ENCODE results near the gene ENO2. TPM values are rescaled to one million over a fixed set of nuclear protein-coding genes. Genes with fewer than 3 reads are reported as not detected.

The ENO2 gene
- total RNA-seq, 1 donor from 2014 or later = 206 TPM

DNA sequence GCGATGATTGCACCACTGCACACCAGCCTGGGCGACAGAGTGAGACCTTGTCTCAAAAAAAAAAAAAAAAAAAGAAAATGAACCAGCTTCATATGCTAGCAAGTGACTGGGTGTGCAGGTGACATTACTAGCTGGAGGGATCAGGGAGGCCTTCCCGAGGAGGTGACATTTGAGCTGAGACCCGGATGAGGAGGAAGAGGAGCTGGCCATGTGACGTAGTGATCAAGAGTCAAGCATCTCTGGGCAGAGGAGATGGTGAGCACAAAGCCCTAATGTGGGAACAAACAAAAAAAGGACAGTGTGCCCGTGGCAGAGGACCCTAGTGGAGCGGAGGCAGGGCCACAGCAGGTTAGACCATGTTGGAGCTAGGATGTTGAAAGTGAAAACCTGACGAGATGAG, 33.2 kb downstream of the ENO2 start:
- Mint-ChIP-seq H3K36me3 (ENCODE audit: low read depth) (peaks cover 35% of the 10 kb centered on the region), H3K9me3 (no peaks in the 10 kb centered on the region), H3K27me3 (no peaks in the 10 kb centered on the region), H3K27ac (peak overlapping the region; percentile 82), H3K4me3 (peak overlapping the region; percentile 93), H3K4me1 (peaks cover 69% of the 10 kb centered on the region)
- DNase-seq = no peak
- intact Hi-C loops (cut with micrococcal nuclease) = no loop called here

DNA sequence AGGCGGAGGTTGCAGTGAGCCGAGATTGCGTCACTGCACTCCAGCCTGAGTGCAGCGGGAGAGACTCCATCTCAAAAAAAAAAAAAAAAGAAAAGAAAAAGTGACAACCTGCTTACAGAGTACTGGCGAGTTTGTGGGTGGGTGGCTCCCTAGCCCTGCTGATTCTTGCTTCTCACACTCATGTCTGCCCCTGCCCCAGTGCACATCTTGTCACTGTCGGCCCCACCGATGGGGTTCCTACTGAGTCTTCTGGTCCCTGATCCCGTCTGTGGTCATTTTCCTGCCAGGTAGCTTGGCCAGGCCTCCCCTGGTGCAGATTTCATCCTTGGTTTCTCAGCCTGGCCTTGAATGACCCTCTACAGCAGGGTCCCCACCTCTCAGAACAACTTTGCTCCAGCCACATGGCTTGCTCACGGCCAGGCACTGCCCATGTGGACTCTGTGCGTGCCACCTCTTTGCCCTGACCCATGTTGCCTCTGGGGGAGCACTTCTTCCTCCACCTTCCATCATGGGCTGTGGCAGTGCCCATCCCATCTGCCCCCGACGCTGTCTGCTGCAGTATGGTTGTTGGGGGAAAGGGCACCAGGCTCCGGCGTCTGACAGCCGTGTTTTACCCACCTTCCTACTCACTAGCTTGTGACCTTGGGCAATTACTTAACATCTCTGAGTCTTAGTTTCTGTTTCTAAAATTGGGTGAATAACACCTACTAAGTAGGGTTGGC, 34.7 kb downstream of the ENO2 start:
- H3K4me1 Mint-ChIP-seq = peaks cover 67% of the 10 kb centered on the region
- no peak for DNase-seq
- H3K36me3 Mint-ChIP-seq (ENCODE audit: low read depth) = peaks cover 43% of the 10 kb centered on the region

DNA sequence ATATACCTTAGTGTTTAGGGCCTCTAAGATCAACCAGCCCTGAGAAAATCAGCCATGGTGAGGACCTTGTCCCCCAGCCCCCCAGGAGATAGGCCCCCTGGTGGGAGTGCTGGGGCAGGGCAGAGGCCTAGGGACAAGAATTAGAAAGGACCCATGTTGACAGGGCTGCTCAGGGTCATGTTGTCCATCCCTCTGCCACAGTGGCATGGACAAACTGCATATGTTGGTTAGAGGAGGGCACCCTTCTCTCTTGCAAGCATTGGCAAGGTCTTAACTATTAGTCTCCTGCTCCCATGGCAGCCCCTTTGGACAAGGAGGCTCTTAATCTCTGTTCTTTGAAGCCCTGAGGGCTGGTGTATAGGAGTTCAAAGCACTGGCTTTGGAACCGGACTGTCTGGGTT, 36.0 kb downstream of the ENO2 start:
- Mint-ChIP-seq H3K9me3 (no peaks in the 10 kb centered on the region), H3K27ac (peak overlapping the region; percentile 96), H3K4me1 (peaks cover 68% of the 10 kb centered on the region), H3K4me3 (peak overlapping the region; percentile 96), H3K27me3 (no peaks in the 10 kb centered on the region), H3K36me3 (ENCODE audit: low read depth) (peaks cover 50% of the 10 kb centered on the region)
- intact Hi-C loops (cut with micrococcal nuclease) = loop anchor here (1.0 to 5.0 kb wide), 2 partner anchors 20 to 498 kb away; partner anchors contain the start of genes EMG1, PHB2 and TAPBPL
- DNase-seq = peak; percentile 80

More for the DNA sequence above, 34.7 kb downstream of the ENO2 start:
- Mint-ChIP-seq H3K9me3 (no peaks in the 10 kb centered on the region), H3K27me3 (no peaks in the 10 kb centered on the region), H3K27ac (peak overlapping the region; percentile 91), H3K4me3 (peak overlapping the region; percentile 96)
- intact Hi-C loops (cut with micrococcal nuclease) = no loop called here

DNA sequence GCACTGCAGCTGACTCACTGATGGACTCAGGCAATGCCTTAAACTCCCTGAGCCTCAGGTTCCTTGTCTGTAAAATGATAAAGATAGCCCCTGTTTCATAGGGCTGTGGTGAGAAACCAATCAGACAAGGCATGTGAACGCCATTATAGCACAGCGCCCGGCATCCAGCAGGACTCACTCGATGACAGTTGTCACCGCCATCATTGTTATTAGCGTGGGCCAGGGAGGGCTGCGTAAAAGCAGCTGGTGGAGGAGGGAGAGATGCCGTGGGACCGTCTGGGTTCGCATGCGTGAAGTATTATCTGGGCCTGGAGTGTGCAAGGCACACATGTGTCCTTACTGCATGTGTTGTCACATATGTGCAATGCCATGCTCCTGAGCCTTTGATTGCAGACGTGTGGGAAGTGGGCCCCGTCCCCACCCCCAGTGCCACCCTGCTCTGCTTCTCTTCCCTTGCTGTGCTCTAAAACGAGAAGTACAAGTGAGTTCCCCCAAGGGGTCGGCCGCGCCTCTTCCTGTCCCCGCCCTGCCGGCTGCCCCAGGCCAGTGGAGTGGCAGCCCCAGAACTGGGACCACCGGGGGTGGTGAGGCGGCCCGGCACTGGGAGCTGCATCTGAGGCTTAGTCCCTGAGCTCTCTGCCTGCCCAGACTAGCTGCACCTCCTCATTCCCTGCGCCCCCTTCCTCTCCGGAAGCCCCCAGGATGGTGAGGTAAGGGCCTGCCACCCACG, 36.6 kb downstream of the ENO2 start, which contains the start of gene PTPN6:
Gene PTPN6, plus strand, starts transcription at position 546 of the 730 bp plus-strand sequence. Its CDS starts 157 bp downstream, at position 703.
- Mint-ChIP-seq H3K4me3 (peak within 1 kb of the TSS; percentile 96), H3K27me3 (no peaks in the 10 kb centered on the region), H3K36me3 (ENCODE audit: low read depth) (peaks cover 51% of the 10 kb centered on the region), H3K9me3 (no peaks in the 10 kb centered on the region), H3K27ac (peak within 1 kb of the TSS; percentile 96), H3K4me1 (peaks cover 68% of the 10 kb centered on the region)
- intact Hi-C loops (cut with micrococcal nuclease) = loop anchor here (1.0 to 5.0 kb wide), 2 partner anchors 19 to 499 kb away; partner anchors contain the start of genes EMG1, PHB2 and TAPBPL
- DNase-seq = peak; percentile 88

DNA sequence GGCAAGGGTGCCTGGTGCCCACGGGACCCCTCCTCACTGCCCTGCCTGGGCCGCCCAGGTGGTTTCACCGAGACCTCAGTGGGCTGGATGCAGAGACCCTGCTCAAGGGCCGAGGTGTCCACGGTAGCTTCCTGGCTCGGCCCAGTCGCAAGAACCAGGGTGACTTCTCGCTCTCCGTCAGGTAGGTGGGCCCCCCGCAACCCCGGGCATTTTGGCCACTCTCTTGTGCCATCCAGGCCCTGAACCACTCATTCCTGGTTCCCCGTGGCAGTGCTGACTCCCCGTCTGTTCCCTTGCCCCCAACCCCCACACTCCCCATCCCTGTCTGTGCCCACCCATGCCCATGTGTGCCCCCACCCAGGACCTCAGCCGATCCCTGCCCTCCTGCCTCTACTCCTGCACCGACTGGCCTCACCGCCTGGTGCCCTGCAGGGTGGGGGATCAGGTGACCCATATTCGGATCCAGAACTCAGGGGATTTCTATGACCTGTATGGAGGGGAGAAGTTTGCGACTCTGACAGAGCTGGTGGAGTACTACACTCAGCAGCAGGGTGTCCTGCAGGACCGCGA, 37.3 kb downstream of the ENO2 start:
- no peak for DNase-seq
- H3K9me3 Mint-ChIP-seq = no peaks in the 10 kb centered on the region
- intact Hi-C loops (cut with micrococcal nuclease) = loop anchor here (5.0 kb wide), 1 partner anchor 499 kb away; the partner anchor contains the start of gene TAPBPL
- H3K4me3 Mint-ChIP-seq = peak overlapping the region; percentile 96
- H3K27ac Mint-ChIP-seq = peak overlapping the region; percentile 96
- H3K27me3 Mint-ChIP-seq = no peaks in the 10 kb centered on the region
- peaks cover 69% of the 10 kb centered on the region for H3K4me1 Mint-ChIP-seq
- peaks cover 55% of the 10 kb centered on the region for H3K36me3 Mint-ChIP-seq (ENCODE audit: low read depth)

DNA sequence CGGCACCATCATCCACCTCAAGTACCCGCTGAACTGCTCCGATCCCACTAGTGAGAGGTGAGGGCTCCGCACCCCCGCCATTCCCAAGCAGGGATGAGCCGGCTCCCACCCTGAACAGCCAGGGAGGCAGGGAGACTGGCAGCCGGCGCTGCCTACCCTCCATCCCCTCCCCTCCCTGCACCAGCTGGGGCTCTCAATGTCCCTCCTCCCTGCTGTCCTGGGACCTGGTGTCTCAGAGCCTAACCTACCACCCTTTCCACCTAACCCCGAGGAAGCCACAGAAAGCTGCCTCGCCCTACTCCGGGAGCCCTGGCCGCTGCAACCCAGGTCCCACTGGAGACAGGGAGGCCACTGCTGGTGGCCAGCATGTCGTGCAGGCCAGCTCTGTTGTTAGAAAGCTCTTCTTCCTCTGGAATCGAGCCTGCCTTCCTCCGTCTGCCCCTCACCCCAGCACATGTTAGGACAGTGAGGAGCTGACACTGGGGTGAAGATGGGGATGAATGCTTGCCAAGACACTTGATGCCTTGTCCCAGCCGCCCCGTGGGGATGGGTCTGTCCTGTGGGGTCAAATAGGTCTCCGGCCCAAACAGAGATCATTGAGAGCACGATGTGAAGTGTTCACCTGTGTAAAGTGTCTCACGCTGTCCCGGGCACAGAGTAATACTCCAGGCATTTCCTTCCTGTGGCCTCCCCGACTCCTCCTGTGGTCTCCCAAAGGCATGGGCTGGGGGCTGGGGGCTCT, 37.9 kb downstream of the ENO2 start:
- DNase-seq = peak; percentile 78
- intact Hi-C loops (cut with micrococcal nuclease) = loop anchor here (5.0 kb wide), 1 partner anchor 500 kb away; the partner anchor contains the start of gene TAPBPL
- no peaks in the 10 kb centered on the region for H3K9me3 Mint-ChIP-seq
- peaks cover 58% of the 10 kb centered on the region for H3K36me3 Mint-ChIP-seq (ENCODE audit: low read depth)
- peak overlapping the region; percentile 96 for H3K4me3 Mint-ChIP-seq
- H3K27me3 Mint-ChIP-seq = no peaks in the 10 kb centered on the region
- peak overlapping the region; percentile 96 for H3K27ac Mint-ChIP-seq
- peaks cover 70% of the 10 kb centered on the region for H3K4me1 Mint-ChIP-seq

DNA sequence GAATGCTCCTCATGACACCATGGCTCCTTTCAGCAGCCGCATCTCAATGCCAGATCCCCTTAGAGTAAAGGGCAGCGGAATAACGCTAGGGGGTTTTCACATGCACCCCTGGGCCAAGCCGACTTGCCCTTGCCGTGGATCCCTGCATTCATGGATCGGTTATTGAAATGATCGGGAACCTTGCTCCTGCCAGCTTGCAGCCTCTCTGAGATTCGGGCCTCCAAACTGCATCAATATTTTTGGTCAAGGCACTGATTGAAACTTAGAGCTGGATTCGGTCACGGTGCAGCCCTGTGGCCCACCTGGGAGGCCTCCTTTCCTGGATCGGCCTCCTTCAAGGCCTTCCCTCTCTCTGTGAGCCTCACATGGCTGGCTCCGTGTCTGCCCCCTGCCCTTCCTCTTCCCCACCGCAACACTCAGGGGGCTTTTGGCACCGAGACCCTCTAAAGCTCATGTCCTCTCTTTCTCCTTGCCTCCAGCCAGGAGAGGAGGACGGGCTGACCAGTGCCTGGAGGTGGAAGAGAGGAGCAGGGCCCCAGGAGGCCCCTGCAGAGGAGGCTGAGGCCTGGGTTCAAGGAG, 38.6 kb downstream of the ENO2 start:
- peaks cover 69% of the 10 kb centered on the region for H3K4me1 Mint-ChIP-seq
- DNase-seq = peak; percentile 77
- H3K27me3 Mint-ChIP-seq = no peaks in the 10 kb centered on the region
- peaks cover 62% of the 10 kb centered on the region for H3K36me3 Mint-ChIP-seq (ENCODE audit: low read depth)
- H3K4me3 Mint-ChIP-seq = peak overlapping the region; percentile 96
- intact Hi-C loops (cut with micrococcal nuclease) = loop anchor here (1.0 to 5.0 kb wide), 3 partner anchors 8 to 501 kb away; partner anchors contain the start of genes C12orf57 and TAPBPL
- peak overlapping the region; percentile 96 for H3K27ac Mint-ChIP-seq
- no peaks in the 10 kb centered on the region for H3K9me3 Mint-ChIP-seq

DNA sequence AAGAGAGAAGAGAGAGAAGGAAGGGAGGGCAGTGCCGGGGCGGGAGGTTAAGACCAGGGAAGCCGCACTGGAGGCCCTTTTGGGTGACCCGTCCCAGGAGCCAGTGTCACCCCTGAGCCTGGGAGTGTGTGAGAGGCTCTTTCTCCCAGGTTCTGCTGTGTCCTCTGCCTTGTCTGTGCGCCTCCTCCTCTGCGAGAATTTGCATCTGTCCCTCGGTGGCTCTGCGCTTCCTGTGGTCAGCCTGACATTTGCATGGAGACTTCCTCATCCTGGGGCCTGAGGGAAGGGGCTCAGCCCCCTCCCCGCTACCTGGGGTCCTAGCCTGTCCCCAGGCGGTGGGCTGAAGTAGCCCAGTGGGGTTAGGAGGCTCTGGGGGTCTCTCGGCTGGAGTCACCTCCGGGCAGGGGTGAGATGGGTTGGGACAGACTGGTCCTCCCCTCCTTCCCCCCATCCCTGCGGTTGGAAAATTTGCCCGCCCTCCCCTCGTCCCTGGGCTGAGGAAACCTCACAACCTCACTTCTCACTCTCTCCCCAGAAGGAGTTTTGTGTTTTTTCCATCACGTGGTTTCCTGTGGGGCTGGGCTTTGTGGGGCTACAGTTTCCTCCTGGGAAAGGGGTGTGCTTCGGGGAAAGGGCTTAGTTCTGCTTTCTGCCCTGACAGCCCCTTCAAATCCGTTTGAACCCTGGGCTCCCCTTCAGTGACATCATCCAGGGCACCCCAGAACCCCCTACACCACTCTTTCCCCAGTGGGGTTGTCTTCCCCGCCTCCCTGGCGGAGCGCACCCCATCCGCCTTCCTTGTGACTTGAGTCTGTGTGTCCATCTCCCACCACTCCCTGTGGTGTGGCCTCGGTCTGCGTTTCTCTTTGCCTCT, 39.3 kb downstream of the ENO2 start:
- intact Hi-C loops (cut with micrococcal nuclease) = loop anchor here (1.0 to 5.0 kb wide), 3 partner anchors 8 to 501 kb away; partner anchors contain the start of genes C12orf57 and TAPBPL
- no peaks in the 10 kb centered on the region for H3K27me3 Mint-ChIP-seq

DNA sequence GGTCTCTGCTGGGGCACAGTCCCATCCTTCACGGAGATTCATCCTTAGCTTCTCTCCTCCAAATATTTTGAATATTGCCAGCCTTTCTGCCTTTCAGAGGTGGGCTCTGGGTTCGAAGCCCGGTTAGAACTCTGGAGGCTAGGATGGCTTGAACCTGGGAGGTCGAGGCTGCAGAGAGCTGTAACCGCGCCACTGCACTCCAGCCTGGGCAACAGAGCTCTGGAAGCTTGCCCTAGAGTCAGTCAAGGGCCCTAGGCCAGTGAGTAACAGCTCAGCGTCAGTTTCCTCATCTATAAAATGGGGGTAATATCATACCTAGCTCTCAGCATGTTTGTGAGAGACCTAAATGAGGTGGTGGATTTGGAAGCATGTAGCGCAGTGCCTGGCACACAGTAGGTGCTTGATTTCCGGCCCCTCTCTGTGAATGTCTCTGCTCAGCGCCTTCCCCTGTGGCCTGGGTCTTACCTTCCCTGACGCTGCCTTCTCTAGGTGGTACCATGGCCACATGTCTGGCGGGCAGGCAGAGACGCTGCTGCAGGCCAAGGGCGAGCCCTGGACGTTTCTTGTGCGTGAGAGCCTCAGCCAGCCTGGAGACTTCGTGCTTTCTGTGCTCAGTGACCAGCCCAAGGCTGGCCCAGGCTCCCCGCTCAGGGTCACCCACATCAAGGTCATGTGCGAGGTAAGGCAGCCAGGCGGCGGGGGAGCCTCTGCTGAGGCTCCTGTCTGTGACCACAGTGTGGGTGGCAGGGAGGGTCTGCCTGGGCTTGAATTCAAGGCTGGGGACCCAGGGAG, 40.1 kb downstream of the ENO2 start:
- H3K27ac Mint-ChIP-seq = peak overlapping the region; percentile 96
- no peaks in the 10 kb centered on the region for H3K9me3 Mint-ChIP-seq
- H3K27me3 Mint-ChIP-seq = no peaks in the 10 kb centered on the region
- intact Hi-C loops (cut with micrococcal nuclease) = loop anchor here (5.0 kb wide), 1 partner anchor 502 kb away; the partner anchor contains the start of gene TAPBPL
- H3K36me3 Mint-ChIP-seq (ENCODE audit: low read depth) = peaks cover 73% of the 10 kb centered on the region
- peaks cover 72% of the 10 kb centered on the region for H3K4me1 Mint-ChIP-seq
- DNase-seq = no peak
- peak overlapping the region; percentile 96 for H3K4me3 Mint-ChIP-seq

More for the DNA sequence above, 39.3 kb downstream of the ENO2 start:
- peak; percentile 96 for DNase-seq
- Mint-ChIP-seq H3K9me3 (no peaks in the 10 kb centered on the region), H3K36me3 (ENCODE audit: low read depth) (peaks cover 70% of the 10 kb centered on the region), H3K27ac (peak overlapping the region; percentile 96), H3K4me3 (peak overlapping the region; percentile 96), H3K4me1 (peaks cover 71% of the 10 kb centered on the region)

DNA sequence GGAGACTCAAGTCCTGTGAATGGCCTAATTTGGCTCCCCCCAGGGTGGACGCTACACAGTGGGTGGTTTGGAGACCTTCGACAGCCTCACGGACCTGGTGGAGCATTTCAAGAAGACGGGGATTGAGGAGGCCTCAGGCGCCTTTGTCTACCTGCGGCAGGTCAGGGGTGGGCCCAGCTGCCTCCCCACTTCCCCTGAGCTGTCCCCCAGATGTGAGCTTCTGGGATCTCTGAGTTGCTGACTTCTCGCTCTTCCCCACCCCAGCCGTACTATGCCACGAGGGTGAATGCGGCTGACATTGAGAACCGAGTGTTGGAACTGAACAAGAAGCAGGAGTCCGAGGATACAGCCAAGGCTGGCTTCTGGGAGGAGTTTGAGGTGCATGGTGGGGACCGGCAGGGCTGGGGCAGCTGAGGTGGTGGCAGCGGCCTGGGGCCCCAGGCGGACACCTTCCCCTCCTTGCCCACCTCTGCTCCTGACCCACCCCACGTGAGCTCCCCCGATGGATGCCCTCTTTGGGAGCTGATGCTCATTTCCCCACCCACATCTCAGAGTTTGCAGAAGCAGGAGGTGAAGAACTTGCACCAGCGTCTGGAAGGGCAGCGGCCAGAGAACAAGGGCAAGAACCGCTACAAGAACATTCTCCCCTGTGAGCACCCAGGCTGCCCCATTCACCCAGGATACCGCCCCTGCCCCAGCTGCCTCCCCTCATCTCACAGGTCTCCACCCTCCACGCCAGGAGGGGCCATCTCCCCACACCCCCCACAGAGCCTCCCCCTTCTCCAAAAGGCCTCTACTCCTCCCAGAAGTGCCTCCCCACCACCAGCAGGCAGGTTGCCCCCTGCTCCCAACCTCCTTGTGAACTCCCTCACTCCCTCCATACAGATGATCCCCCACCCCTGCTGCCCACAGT, 41.0 kb downstream of the ENO2 start:
- Mint-ChIP-seq H3K27ac (peak overlapping the region; percentile 96), H3K9me3 (no peaks in the 10 kb centered on the region), H3K27me3 (no peaks in the 10 kb centered on the region), H3K4me1 (peaks cover 66% of the 10 kb centered on the region), H3K4me3 (peak overlapping the region; percentile 96), H3K36me3 (ENCODE audit: low read depth) (peaks cover 77% of the 10 kb centered on the region)
- no peak for DNase-seq
- intact Hi-C loops (cut with micrococcal nuclease) = no loop called here

All from activated CD4-positive, alpha-beta T cell treated with anti-CD3 and anti-CD28 coated beads, Interleukin-2, amount 10 ng/mL, durations not matched to agents 24 days and 14 days (primary cell).